ENCODE measurements around the gene ADIPOQ.
"Not testable (repeated sequence)": the region's sequence is repeated elsewhere in the genome, so short reads cannot be mapped to it uniquely, and the experiment has no call there.

ADIPOQ gene

DNA sequence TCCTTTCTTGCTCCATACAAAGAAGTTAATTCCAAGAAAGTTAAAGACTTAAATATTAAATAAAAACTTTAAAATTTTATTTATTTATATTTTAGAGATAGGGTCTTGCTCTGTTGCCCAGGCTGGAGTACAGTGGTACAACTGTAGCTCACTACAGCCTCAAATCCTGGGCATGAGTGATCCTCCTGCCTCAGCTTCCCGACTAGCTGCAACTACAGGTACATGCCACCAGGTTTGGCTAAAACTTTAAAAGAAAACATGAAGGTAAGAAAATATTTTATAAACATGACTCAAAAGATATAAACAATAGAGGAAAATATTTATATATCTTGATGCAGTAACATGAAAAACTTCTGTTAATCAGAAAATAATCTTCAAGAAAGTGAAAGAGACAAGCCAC, 33.2 kb downstream of the ADIPOQ start:
- DNase-seq (ENCODE audit: low spot score), result no peak
- Histone ChIP-seq H3K4me3 (no peak overlapping the region), H3K27ac (no peak overlapping the region)
- no peak for TF ChIP-seq CTCF (IDR thresholded peaks at IDR 0.05)

GRCh38 chr3:186879781-186880180, 37.3 kb downstream of the ADIPOQ start:
- no peak for TF ChIP-seq CTCF (IDR thresholded peaks at IDR 0.05)
- Histone ChIP-seq H3K27ac (no peak overlapping the region), H3K4me3 (no peak overlapping the region)
- DNase-seq (ENCODE audit: low spot score), result no peak

- no peak overlapping the region for H3K27ac ChIP-seq
- TF ChIP-seq CTCF (IDR thresholded peaks at IDR 0.05), result no peak
- DNase-seq (ENCODE audit: low spot score), result no peak
- no peak overlapping the region for H3K4me3 ChIP-seq
These were observed 37.9 kb downstream of the ADIPOQ start for GRCh38 chr3:186880406-186880805.

- TF ChIP-seq CTCF (IDR thresholded peaks at IDR 0.05), result no peak
- H3K4me3 ChIP-seq, result no peak overlapping the region
- no peak for DNase-seq (ENCODE audit: low spot score)
- no peak overlapping the region for H3K27ac ChIP-seq
These were observed 39.6 kb downstream of the ADIPOQ start for GRCh38 chr3:186882150-186882524.

- no peak for TF ChIP-seq CTCF (IDR thresholded peaks at IDR 0.05)
- no peak for DNase-seq (ENCODE audit: low spot score)
- H3K27ac ChIP-seq, result no peak overlapping the region
- H3K4me3 ChIP-seq, result no peak overlapping the region
These were observed 40.6 kb downstream of the ADIPOQ start for GRCh38 chr3:186882881-186883685.

- TF ChIP-seq CTCF (IDR thresholded peaks at IDR 0.05), result no peak
- no peak for DNase-seq (ENCODE audit: low spot score)
- Histone ChIP-seq H3K4me3 (no peak overlapping the region), H3K27ac (no peak overlapping the region)
These were observed 41.2 kb downstream of the ADIPOQ start for GRCh38 chr3:186883686-186884058.

- H3K27ac ChIP-seq; H3K4me3 ChIP-seq; DNase-seq (ENCODE audit: low spot score): not testable (repeated sequence)
These were observed 42.4 kb downstream of the ADIPOQ start for GRCh38 chr3:186884868-186885267.

Data from coronary artery (tissue), 2 donors.